SK-N-MC (cell line): ENCODE data around the gene PCDHB12.

Source experiments
- EZH2 ChIP-seq: fragments of 200-600 bp; sonication (generic); IDR thresholded peaks from one replicate; pipeline ENCODE4 v1.6.1; 2017; ENCODE audit warnings: antibody characterized with exemption
- POLR2AphosphoS5 ChIP-seq: IDR thresholded peaks from 2 replicates; pipeline ENCODE4 v1.6.1; 2012; ENCODE audit warnings: mild to moderate bottlenecking, low read depth, low read length, borderline replicate concordance

- TF ChIP-seq POLR2AphosphoS5 (no peak), EZH2 (no peak)
These were observed 25.7 kb downstream of the PCDHB12 start for GRCh38 chr5:141234109-141234667.
